RKO (cell line): ENCODE results near the gene DAPK1.
A peak's percentile ranks its signal among the peaks of the same experiment; 100 is the strongest.

Experiments
- DNase-seq: peaks from one replicate; pipeline ENCODE4 v3.0.0-alpha.2; 2016; ENCODE audit warnings: low spot score

Gene DAPK1

GRCh38 chr9:87713278-87713987 is 215.8 kb downstream of the DAPK1 start:
- DNase-seq = peak; percentile 100

DNA sequence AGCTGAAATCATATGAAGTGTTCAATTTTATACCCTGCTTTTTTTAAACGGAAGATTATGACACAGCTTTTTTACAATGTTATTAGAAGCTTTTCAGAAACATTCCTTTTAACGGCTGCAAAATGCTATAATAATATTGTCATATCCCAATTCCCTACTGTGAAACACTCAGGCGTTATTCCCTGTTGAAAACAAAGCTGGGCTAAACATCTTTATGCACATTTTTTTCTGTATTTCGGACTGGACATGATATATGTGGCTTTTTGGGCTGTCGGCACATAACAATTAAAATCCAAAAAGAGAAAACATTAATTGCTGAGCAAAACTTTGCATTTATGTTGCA is 216.3 kb downstream of the DAPK1 start:
- DNase-seq = no peak

DNA sequence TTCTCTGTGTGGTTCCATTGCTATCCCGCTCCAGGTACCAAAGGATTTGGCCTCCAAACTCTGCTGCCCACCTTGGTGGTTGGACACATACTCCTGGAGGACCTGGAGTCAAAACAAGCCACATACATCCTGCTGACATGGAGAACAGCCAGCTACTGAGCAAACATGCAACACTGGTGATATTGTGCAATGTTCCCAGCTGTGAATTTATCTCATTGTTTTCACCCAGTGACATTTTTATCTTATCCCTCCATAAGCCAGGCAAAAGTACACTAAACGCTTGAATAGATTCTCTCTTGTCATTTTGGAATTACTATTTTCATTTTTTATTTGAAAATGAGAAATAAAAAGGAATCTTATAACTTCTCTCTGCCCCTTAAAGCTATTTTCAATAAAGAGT is 217.2 kb downstream of the DAPK1 start:
- DNase-seq = peak; percentile 53

DNA sequence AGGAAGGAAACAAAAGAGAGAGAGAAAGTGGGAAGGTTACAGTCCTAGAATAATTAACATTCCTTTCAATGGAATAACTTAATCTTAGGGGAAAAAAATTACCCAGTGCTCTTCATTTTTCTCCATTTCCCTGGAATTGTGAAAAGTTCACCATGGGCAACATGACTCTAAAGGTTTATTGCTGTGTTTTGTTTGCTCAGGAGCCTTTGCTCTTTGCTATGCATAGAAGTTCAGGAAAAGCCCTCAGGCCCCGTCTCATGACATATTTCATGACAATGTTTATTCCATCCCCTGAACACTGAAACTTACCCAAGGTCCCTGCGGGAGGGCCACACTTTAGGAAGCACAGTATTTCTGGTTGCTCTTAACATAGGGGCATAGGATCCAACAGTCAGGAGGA is 218.5 kb downstream of the DAPK1 start:
- DNase-seq = no peak

DNA sequence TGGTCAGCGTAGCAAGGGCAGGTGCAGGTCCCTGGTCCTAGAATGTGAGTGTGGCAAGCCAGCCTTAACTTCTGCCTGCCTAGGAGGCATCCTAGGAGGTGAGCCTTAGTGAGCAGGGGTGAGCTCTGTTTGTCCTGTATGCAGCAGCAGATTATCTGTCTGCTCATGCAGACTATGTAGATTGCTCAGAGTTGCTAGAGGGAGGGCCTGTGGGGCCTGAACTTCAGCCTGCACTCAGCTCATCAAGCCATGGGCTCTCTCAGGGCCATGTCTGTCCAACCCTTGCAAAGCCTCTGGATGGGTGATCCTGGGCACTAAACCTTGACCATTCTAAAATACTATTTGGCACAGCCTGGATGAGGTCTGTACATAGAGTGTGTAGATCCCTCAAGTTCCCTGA is 219.8 kb downstream of the DAPK1 start:
- DNase-seq = no peak

DNA sequence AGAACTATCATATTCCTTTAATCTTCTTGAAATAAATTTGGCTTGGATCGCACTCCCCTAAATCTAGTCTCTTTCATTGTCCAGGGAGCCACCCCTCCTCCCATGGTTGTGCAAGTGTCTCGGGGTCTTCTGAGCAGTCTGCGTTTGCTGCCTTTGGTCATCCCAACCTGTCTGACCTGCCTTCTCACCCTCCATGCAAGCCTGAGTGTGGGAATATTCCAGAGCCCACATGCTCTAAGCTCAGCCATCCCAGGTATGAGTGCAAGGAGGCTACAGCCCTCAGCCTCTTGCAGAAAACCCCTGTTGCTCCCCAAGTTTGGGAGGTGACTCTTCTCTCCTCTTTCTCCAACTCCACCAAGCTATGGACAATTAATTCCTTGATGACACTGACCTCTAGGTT is 220.6 kb downstream of the DAPK1 start:
- DNase-seq = no peak

DNA sequence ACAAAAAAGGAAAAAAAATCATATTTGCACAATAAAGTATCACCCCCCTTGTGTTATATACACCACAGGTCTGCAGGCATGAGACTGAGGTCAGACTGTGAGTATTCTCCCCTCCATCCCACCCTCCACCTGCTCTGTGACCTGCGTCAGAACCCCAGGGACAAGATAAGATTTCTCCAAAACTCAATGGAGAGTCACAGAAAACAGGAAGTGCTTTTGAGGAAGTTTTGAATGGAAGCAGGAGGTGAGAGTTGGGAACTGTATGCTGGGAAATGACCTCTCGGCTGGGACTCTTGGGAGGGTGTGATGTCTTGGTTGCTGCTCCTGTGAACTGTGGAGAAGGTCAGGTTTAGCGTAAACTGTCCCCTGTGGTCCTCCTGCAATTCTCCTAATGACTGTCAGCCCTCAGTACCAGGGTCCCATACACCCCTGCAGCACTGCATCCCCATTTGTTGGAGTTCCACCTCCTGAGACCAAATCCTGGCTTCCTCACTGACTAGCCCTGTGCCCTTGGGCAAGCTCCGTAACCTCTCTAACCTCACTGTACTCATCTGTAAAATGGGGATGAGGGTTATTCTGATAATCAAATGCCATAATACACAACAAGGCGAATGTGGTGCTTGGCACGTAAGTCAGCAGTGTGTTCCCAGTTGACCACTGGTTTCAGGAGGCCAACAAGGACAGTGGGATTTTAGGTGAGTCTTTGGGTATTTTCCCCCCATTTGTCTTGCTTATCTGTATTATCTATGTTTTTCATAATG is 221.4 kb downstream of the DAPK1 start:
- no peak for DNase-seq

DNA sequence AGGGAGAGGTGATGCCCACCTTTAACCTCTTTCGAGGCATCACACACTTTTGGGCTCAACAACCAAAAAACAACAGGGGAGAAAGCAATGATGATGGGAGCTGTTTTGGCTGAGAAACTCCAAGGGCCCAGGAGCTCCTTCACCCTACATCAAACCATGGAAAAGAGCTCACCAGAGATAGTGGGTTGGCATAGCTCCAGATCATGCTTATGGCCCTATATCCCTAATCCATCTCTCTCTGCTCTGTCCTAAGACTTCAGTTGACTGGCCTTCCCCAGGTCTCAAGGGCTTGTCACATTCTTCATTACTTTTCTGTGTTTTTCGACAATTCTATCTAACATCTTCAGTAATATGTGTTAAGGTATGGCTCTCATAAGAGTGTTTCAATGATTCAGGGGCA is 222.5 kb downstream of the DAPK1 start:
- no peak for DNase-seq

DNA sequence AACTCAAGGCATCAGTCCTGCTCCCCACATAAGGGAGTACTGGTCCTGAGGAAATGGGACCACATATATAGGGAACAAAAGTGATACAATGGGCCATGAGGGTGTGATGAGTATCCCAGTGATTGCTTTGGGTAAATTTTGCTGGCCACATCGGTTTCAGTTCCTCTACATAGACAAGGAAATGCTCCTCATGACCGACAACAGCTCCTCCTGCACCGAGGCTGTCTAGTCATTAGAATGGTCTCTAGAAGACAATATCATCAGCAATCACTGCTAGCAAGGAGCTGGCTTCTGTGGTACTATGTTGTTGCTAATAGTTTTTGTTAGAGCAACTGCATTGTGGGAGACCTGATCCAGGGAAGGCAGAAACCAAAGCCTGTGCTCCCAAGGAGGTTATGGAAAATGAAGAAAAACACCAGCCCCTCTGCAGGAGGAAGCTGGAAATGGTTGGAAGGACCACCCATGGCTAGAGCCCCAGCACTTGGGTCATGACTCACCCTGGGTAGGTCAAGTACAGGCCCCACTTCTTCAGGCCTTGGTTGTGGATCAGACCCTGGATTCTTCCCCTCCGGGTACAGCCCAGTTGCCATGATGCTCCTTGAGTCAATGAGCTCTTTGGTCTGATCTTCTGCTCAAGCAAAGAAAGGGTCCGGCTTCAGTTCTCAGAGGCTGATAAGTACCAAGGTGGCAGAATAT is 224.9 kb downstream of the DAPK1 start:
- no peak for DNase-seq

- no peak for DNase-seq
Observed at GRCh38 chr9:87725356-87725899, 227.8 kb downstream of the DAPK1 start.

- DNase-seq = peak; percentile 89
Observed at GRCh38 chr9:87725900-87726709, 228.4 kb downstream of the DAPK1 start, which contains the start of gene CTSL. Gene CTSL (plus strand): TSS chr9:87726119. CDS start chr9:87727604, 1,485 bp downstream.

- DNase-seq = peak; percentile 54
Observed at GRCh38 chr9:87729246-87729645, 231.6 kb downstream of the DAPK1 start.

GRCh38 chr9:87731321-87731720 is 233.7 kb downstream of the DAPK1 start:
- no peak for DNase-seq

- no peak for DNase-seq
Observed at GRCh38 chr9:87732344-87732743, 234.7 kb downstream of the DAPK1 start.

GRCh38 chr9:87732756-87733155 is 235.1 kb downstream of the DAPK1 start:
- no peak for DNase-seq

DNA sequence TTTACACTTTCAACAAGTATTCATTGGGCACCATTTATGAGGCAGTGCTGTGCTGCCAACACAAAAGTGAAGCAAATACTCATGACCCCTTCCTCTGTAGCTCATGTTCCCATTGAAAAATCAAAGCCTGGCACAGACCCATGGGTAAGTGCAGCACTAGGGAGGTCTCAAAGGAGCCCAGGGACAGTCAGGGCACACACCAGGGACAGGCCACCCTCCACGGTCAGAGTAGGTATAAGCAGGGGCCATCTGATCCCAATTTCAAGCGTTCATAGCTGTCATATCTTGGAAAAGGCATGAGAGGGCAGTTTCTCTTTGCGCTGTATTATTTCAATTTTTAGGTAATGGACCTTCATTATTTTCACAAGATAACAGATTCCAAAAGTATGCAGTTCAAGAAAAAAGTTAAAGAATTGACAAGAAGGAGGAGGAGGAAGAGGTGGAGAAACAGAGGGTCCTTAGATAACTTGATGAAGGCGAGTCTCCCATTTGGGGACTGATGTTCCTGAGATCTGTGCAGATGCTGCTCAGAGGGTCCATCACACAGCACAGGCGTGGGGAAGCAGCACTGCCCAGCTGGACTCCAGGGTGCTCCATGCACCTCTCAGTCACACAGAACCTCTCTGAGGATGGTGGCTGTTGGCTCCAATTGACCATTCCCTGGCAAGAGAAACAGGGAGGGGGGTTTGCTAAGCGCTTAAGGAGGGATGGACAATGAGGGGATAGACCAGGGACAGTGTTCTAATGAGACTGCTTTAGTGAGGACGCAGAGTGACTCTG is 235.8 kb downstream of the DAPK1 start:
- no peak for DNase-seq

DNA sequence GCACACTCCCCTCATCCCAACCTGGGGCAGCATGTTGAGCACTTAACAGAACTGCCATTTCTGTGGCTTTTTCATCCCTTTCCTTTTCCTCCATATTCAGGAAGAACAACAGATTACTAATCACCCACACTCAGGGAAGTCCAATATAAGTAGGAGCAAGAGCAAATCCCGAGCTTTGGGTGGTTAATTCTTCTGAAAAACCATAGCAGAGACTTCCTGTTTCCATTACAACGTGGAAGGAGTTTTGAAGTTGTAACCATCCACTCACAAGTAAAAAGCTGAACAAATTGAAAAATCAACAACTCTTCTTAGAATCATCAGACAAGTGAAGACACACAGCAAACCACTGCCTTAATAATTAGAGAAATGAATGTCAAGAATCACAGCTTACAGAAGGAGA is 236.4 kb downstream of the DAPK1 start:
- DNase-seq = no peak

- DNase-seq = no peak
Observed at GRCh38 chr9:87739546-87739945, 241.9 kb downstream of the DAPK1 start.

DNA sequence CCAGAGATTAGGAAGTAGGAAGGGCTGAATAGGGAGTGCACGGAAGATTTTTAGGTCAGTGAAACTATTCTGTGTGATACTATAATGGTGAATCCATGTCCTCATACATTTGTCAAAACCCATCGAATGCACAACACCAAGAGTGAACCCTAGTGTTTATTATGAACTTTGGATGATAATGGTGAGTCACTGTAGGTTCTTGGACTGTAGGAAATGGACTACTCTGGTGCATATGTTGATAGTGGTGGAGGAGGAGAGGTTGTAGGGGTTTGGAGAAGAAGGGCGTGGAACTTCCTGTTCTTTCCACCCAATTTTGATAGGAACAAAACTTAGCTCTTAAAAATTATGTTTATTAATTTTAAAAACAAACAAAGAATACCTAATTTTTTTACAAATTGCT is 242.5 kb downstream of the DAPK1 start:
- no peak for DNase-seq

DNA sequence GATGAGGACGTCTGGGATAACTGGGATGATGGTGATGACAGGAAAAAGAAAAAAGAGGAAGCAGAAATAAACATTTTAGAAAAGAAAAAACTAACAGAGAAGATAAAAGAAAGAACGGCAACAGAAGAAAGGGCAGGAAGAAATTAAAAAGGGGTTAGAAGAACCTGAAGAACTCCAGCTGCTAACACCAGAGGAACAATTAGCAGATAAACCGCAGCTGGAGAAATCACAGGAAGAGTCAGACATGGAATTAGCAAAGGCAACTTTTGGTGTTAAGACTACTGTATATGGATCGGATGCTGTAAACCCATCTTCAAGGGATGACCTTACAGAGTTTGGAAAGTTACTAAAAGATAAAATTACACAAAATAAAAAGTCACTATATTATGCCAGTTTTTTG is 243.7 kb downstream of the DAPK1 start:
- DNase-seq = no peak

DNA sequence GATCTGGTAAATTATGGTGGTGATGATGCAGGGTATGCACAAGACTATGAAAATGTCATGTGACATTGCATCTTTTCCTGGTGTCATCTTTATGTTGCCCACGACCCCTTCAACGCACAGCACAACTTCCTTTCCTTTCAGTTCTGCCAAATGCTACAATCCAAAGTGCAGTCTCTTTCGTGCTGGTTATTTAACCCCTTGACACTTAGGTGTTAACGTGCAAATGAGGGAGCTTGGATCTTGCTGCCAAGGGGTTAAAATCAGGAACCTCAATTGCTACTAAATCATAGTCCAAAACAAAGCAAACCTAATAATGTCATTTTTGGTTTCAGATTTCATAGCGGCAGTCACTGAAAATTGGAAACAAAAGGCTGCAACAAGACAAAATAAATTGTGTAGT is 244.2 kb downstream of the DAPK1 start:
- DNase-seq = no peak
